Activated CD8-positive, alpha-beta memory T cell treated with anti-CD3 and anti-CD28 coated beads for 1 hour (primary cell): ENCODE results near the gene SRD5A1.

Source experiments
- DNase-seq, 2 donors: peaks; one replicate each; pipeline ENCODE4 v3.0.0-alpha.2; 2020; ENCODE audit warnings: low read depth in 1 of 2; ENCODE audit errors: extremely low read depth in 1 of 2

The SRD5A1 gene

DNA sequence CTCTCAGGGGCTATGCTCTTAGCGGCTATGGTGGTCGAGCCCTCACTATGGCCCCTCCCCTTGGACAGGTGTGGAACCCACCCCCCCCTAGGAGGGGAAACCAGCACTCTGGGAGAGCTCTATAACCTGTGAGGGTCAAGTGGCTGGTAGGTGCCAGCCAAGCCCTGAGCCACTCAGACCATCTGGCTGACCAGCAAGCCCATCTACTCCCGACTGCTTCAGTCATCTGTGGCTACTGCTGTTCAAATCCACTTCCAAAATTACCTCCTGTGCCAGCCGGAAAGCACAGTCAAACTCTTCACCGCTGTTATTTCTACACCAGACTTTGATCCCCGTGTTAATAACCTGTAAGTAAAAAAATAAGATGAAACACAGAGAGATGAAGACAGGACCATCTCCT, 28.9 kb upstream of the SRD5A1 start:
- no peak for DNase-seq

DNA sequence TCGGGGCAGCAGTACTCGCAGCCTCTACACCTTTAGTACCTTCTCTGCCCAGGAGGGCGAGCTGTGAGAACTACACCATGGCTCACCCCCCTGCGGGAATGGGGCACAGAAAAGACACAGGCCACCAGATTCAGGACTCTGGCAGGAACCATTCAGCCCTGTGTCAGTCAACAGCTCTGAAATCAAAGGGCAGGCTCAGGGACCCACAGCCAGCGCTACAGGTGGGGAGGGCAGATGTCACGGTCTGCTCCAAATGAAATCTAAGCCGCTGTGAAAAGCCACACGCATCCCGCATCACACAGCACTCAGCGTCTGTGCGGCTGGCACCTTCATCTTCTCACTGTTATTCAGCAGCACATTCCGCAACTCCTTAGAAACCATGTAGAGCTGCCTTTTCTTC, 28.3 kb upstream of the SRD5A1 start:
- DNase-seq: no peak

DNA sequence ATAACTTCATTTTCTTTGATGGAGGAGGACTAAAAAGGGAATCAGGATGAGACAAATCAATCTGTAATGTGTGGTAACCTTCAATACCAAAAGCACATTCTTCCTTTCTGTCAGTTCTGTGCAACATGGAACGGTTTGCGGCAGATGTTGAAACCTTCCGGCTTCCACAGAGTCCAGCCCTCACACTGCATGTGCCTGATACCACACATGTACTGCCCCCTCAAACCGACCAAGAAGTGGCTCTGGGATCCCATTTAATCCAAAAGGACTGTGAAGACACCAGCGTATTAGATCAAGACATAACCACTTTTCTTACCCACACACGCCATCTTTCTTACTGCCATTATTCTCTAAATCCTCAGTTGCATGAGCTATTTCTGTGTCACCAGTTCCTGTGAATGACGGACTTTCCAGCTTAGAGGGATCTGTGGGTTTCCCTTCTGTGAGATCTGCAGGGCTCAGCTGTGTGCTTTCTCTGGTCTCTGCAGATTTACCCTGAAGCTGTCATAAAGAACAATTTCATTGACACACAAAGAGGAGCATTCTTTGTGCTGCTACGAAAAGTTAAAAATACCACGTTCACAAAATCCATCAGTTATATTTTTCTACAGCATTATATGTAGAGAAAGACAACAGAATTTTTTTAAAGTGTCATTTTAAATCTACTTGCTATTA, 26.2 kb upstream of the SRD5A1 start:
- no peak for DNase-seq

DNA sequence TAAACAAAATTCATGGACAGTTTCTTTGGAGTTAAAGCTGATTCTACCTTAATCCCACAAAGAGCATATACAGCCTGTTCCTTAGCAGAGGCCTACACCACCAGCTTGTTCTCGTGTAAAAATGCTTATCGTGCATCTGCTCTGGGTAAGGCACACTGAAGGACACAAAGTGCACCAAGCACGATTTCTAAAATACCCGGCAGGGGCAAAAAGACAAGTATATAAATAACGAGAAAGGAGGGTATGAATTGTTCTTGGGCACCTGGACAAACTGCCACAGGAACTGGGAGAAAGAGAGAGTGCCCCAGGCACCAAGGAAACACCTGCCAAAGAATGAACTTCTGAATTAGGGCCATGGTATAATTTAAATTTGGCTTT, 25.7 kb upstream of the SRD5A1 start:
- DNase-seq: no peak

DNA sequence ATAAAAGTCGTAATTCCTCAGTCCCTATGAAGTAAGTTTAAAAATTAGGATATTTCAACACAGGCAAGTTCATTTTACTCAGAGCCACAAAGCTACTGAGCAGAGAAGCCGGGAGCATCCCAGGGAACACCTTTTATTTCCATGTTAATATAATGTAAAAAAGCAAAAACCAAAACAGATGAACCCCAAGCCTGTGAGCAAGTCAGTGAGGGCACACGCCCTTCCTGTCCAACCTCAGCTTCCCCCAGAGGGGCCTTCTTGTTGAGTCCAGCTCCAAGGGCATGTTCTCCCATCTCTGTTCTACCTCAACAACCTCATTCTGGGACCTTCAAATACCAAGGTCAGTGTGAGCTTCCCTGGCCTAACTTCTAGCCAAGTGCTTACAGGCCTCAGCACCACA, 25.2 kb upstream of the SRD5A1 start:
- no peak for DNase-seq

DNA sequence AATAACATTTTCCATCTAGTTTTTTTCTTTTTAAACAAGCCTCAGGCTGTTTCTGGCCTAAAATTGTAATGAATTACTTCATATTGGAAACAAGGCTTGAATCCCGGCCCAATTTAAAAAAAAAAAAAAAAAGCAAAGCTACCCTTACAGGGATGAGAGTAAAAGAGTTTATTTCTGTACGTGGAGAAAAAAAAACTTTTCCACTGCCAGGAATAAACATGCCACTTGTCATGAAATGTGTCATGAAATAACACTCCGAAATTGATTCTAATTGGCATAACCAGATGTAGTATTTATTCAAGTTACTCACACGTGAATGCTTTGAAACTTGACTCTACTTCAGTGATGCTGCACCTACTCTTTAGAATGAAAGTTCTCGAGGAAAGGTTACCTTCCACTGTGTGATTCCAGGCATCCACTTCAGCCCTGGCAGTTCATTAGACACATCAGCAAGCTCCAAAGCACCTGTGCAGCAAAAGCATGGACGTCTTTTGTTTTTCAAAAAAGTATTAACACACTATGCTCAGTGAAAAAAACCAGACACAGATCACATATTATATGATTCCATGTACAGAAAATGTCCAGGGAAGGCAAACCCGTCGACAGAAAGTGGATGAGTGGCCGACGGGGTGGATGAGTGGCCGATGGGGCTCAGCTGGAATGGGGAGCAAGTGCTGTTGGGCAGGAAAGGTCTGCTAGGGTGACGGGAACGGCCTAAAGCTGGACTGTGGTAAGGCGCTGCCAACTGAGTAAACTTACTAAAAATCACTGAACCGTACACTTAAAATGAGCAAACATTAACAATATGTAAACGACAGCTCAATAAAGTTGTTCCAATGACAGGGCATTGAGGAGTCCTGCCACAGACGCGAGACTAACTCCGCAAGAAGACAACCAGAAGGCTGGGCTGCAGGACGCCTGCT, 21.6 kb upstream of the SRD5A1 start:
- DNase-seq: no peak

DNA sequence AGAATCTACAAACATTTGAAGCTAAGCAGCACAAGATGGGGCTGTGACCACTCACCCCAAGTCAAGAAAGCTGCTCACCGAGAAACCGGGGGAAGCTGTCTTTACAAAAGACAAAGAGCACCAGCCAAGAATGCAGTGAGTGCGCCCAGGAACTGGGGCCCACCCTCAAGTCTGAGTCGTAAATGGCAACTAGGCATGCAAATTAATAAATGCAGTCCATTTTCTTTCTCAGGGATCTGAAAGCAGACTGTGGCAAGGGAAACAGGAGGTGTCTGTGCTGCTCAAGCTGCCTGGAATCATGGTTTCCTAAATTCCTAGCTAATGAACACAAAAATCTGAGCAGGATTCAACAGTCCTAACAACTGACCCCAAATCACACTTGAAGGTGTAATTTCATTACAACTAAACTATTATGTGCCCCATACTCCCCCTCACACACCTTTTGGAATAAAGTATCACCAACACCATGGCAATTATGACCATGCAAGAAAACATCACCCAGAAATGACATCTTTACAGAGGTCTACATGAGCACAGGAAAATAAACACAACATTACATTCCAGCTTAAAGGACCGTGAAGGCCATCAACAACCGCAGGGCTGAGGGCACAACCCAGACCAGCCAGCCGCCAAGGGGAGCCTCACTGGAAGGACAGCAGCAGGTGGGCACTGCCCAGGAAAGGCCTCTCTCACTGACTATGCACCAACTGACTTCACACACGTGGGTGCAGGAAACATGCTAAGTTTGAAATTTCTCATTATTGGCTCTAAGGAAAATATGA, 18.0 kb upstream of the SRD5A1 start:
- DNase-seq: no peak

DNA sequence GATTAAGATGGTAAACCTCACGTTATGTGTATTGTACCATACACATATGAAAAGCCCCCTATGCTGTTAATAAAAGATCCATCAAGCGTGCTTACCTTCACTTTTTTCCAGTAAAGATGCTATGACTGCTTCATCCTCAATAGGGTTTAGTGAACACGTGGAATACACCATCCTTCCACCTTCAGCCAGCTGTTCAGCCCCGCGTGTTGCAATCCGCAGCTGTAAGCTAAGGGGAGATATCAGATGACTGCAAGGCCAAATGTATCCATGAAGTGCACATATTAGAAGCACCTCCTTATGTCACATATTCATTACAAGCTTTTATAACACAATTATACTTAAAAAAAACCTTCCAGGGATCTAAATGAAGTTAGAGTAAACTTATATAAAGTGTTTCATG, 16.6 kb upstream of the SRD5A1 start:
- DNase-seq: no peak

DNA sequence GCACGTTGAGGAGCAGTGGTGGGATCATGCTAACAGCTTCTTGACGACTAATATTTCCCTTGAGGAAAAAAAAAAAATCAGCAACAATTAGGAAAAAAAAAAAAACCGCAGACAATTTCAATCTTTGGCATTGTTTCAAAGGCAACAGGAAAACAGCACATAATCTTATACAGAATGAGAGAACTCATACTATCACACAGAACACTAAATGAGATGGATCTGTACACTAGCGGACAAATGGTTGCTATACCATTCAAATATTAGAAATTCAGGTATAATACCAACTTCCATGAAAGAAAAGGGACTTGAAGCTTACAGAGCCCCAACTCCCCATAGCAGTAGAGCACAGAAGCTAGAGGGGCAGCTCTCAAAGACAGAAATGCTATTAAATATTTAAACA, 10.0 kb upstream of the SRD5A1 start:
- DNase-seq: no peak

DNA sequence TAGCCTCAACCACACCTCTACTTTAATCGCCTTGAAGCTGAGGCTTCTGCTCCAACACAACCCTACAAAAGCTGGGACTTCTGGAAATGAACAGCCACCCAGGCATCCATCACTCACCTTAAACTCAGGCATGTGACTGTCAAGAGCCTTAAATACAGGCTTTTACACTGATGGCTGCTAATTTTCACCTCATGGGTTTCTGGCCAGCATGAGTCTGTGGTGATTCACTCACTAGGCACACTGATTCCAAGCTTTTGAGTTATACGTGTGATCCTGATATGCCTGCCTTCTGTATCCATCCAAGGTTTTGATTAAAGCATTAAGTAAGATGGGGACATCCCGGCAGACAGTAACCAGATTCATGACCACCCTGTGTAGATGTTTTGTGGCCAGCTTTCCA, 9.3 kb upstream of the SRD5A1 start:
- DNase-seq: no peak

DNA sequence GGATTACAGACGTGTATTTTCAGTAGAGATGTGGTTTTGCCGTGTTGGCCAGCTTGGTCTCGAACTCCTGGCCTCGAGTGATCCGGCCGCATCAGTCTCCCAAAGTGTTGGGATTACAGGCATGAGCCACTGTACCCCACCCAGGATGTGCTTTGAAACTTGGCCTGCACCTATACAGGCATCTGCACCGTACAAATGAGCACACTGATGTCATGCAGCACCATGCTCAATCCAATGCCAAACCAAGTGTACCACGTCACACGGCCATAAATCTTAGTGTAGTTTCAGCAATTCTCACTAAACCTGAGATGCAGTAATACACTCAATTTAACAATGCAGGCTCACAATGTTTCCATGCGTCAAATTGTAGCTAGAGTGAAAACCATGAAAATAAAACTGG, 6.7 kb upstream of the SRD5A1 start:
- DNase-seq: no peak

DNA sequence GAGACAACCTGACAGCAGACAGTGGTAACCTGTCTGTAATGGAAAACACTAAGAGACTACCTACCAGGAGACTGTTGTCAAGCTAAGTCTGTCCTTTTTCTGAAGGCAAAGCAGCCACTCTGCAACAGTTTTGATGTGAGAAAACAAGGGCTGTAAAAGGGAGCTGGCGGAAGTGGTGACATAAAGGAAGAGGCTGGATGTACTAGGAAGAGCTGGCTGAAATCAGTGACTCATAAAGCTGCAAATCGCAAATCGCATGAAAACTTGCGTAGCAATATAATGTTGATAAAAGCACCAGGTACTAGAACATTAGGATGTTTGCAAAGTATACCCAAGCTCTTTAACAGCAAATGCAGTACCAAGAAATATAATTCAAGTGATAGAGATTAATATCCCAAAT, 1.8 kb upstream of the SRD5A1 start:
- DNase-seq: no peak

DNA sequence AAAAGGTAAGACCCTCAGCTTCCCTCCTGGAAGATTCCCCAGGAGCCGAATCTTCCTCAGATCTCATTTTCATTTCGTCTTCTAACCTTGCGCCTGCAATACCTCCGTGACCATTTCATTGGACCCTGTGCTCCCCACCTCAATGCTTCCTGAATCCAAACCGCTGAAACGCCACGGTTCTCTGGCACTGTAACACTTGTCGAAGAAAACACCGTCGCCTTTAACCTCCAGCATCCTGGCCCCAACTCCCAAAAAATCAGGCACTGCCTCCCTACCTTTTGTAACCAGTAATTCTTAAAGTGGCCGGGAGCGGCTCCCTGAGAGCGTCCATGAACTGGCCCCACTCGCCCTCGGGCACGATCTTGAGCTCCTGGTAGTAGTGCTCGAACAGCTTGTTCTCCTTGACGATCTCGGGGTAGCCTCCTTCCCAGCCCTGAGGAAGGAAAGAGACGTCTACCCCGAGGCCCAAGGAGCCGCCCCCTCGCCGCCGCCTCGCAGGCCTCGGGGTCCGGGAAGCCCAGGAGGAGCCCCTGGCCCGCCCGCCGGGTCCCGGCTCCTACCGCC, 834 bp upstream of the SRD5A1 start:
- DNase-seq: no peak

DNA sequence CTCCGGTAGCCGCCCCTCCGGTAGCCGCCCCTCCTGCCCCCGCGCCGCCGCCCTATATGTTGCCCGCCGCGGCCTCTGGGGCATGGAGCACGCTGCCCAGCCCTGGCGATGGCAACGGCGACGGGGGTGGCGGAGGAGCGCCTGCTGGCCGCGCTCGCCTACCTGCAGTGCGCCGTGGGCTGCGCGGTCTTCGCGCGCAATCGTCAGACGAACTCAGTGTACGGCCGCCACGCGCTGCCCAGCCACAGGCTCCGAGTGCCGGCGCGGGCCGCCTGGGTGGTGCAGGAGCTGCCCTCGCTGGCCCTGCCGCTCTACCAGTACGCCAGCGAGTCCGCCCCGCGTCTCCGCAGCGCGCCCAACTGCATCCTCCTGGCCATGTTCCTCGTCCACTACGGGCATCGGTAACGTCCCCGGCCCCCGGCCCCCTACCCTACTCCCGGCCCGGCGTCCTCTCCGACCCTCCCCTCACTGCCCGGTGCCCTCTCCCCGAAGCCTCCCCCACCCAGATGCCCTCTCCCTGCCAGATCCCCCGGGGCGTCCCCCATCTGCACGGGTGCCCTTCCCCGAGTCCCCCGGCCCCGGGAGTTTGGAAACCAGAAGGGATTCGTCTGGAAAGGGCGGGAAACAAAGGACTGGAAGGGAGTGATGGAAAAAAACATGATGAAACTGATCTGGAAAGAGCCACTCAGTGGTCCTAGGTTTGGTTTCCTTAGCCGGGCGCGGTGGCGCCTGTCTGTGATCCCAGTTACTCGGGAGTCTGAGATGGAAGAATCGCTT, 417 bp downstream of the SRD5A1 start:
- no peak for DNase-seq

DNA sequence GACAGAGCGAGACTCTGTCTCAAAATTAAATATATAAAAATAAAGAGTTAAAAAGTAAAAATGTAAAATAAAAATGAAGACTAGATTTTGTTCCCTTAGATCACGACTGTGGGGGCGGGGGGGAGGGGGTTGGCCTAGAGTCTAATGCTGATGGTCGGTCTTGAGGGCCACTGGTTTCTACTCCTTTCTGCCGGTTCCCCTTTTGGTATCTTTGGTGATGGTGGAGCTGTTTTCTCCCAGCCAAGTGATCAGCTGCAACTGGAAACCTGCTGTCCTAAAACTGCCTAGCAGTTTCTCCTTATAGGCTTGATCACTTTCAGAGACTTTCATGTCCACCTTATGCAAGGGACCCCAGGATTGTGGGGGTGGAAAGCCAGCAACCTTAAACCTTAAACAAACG, 1.1 kb downstream of the SRD5A1 start:
- no peak for DNase-seq

DNA sequence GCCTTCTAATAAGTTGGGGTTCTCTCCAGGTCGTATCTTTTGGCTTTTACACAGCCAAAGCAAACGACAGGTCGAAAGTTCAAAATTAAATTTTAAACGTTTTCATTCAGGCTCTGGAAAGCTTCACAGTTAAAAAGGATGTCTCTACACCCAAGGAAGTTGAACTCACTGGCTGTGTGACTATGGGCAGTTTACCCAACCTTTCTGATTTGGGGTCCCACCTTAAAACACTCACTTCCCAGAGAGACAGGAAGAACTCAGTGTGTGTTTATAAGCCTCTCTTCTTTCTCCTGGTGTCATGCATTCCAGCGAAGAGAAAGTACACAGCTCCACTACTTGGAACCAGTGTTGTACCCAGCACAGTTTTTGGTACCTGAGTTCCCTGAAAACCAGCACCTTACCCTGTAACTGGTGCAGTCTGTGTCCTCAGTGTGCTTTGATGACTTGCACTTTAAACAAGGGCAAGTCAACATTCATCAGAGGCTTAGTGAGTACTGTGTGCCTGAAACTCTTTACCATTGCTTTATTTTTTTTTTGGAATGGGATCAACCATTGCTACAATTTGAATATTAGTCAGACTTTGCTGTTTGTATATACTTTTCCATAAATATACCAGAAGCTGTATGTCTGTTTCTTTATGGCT, 1.7 kb downstream of the SRD5A1 start:
- no peak for DNase-seq

DNA sequence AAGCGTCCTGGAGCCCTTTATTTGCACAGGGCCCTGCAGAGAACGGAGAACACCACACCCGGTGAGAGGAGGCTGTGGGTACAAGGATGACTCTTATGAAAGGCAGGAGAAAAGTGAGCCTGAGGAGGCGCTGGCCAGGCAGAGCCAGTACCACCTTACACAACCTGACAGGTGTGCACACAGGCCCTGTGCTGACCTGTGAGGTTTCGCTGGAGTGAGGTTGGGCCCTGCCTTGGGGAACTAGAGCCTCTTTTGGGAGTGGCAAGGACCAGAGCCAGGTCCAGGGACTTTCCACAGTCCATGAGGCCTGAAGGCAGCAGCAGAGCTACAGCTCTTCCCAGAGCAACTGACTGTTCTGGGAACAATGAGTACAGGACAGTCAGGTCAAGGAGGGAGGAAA, 3.1 kb downstream of the SRD5A1 start:
- DNase-seq: no peak

DNA sequence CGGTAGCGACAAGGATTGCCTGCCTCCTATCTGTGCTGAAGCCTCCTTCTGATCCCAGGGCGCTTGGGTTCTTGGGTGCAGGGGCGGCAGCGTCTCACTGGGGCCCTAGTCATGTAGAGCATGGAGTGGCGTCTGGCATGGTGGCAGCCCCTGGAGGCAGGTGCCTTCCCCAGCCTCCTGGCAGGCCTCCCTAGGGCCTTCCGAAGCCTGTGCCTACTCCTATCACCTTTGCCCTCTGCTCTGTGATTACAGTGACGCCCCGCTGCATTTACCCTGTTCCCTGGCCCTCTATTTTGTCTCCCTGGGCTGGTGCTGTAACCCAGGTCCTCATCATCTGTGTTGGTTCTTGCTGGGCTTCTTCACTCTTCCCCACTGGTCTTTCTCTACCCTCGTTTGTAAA, 3.8 kb downstream of the SRD5A1 start:
- no peak for DNase-seq

DNA sequence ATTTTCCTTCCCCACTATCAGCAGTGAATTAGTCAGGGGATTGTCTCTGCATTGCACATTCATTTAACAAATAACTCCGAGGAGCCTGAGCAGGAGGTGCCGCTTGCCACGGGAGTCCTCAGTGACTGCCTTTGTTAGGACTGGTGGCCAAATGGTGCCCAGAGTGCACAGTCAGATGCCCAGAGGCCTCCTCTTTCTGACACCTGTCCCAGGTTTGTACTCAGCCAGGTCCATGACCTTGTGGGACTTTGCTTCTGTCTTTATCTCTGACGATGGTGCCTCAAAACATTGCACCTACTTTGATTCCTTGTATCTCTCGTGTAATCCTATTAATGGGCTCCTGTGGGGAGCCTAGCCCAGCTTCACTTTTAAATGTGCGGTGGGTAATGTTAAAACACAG, 4.3 kb downstream of the SRD5A1 start:
- DNase-seq: no peak

DNA sequence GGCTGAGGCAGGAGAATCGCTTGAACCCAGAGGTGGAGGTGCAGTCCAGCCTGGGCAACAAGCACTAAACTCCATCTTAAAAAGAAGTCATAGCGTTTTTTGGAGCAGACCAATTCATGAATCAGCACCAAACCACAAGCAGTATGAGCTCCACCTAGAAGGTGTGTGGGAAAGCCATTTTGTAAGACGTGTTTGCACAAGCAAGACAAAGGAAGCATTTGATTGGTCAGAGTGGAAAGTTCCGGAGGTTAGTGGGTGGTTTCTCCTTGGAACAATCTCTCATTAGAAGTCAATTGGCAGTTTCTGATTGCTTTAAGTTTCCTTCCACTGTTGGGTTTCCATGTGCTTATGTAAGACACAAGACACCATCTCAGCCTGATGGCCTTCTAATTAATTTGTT, 5.0 kb downstream of the SRD5A1 start:
- no peak for DNase-seq
